GM18868 (cell line): ENCODE data around the gene THAP7.
"Not testable (repeated sequence)": the region's sequence is repeated elsewhere in the genome, so short reads cannot be mapped to it uniquely, and the experiment has no call there.

Experiments used
- ATAC-seq: cut with Tn5 transposase; IDR thresholded peaks from one replicate; pipeline ENCODE4 v1.9.1; 2021; ENCODE audit warnings: mild to moderate bottlenecking, moderate library complexity; ENCODE audit not compliant: unreplicated experiment

Gene THAP7, protein sequence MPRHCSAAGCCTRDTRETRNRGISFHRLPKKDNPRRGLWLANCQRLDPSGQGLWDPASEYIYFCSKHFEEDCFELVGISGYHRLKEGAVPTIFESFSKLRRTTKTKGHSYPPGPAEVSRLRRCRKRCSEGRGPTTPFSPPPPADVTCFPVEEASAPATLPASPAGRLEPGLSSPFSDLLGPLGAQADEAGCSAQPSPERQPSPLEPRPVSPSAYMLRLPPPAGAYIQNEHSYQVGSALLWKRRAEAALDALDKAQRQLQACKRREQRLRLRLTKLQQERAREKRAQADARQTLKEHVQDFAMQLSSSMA

DNA sequence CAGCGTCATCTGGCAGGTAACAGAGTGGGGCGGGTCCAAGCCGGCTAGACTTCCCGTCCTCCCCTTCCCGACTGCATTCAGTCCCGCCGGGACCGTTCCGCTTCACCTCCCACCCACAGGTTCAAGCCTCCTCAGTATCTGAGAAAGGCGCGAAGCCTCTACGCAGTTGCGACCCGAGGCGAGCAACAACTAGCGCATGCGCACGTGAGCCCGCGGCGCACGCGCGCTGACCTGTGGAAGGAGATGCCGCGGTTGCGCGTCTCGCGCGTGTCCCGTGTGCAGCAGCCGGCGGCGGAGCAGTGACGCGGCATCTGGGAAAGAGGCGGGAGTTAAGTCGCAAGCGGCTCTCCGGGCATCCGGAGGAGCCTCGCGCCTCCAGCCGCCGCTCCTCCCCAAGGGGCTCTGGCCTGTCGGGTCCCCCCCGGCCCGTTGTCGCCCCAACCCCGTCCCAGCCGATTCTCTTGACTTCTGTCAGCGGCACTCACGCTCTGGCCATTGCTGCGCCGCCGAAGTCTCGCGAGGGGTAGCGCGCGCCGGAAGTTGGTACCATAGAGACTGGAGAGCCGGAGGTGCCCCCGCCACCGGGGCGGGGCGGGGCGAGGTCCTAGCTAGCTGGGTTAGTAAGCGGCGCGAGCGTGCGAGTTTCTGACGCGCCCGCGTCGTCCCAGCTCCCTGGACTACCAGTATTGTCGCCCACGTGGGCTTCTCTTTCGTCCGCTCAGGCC, at the start of gene THAP7:
Gene THAP7, minus strand, starts transcription at position 518 of the 725 bp plus-strand sequence. Its CDS starts 207 bp downstream, at position 311.
- ATAC-seq = peak; percentile 90

DNA sequence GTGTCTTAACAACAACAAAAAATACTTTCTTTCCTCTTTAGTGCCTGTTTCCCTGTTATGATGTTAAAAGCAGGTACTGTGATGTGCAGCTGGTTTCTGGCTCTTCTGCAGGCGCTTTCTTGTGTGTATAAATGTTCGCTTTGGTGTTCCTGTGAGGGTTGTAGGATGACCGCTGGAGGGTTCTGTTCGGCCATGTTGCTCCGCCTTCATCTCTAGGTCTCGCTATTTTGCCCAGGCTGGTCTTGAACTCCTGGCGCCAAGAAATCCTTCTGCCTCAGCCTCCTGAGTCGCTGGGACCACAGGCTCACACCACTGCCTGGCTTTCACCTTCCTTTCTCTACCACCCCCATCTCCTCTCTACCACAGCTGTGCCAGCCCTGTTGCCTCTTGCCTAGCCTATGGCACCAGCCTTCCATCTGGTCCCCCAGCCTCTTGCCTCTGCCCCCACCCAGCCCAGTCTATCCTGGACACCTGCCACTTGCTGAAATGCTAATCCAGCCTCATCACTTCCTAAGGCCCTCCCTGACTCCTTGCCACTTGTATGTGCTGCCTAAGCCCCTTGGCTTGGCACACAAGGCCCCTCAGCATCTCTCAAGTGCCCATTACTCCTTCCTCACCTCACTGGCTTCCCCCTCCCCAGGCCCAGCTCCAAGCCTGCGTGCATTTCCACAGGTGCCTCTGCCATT, 49.4 kb upstream of the THAP7 start:
- no peak for ATAC-seq

- ATAC-seq = not testable (repeated sequence)
Observed at GRCh38 chr22:21048965-21049364, 47.0 kb upstream of the THAP7 start.

- ATAC-seq = not testable (repeated sequence)
Observed at GRCh38 chr22:21048448-21048847, 46.5 kb upstream of the THAP7 start.

DNA sequence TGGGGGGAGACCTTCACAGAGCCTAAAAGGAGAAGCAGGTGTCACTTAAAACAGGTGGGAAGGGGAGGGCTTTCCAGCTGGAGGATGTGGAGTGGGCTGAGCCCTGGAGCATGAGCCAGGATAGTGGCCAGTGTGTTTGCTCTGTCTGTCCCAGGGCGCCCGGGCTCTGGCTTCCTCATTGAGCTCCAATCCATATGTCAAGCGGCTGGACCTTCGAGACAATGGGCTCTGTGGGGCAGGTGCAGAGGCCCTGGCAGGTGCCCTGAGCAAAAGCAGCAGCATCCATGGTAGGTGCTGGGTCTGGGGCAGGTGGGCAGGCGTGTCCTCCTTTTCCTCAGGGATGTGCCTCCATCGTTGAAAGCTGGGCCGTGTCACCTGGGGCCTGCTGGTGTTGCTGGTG, 45.8 kb upstream of the THAP7 start:
- ATAC-seq = no peak

GRCh38 chr22:21047035-21047661, 45.2 kb upstream of the THAP7 start:
- ATAC-seq = no peak

DNA sequence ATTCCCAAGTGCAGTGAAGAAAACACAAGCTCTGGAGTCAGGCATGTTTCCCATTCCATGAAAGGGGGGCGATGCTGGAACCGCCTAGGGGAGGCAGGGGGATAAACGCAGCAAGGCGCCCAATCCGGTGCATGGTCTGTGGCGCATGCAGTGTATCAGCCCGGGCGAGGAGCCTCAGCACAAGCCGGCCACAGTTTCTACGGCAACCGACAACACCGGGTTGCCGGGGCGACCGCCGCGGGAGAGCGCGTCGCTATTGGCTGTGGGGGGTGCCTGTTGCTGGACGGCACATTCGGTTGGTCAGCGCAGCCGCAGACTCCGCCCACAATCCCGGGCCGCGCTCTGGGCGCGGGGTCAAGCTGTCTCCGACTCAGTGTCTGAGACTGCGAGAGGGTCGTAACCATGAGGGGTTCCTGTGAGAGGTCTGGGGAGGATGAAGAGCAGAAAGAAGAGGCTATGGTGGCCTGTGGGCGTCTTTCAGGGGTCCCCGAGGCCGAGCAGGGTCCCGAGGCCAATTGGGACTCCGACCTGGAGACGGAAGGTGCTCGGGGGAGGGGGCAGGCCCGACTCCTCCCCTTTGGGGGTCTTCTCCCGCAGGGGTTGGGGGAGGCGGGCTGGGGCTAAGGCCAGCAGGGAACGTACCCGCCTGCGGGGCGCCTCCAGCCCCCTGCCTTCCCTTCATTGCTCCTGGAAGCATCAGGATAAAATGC, 43.8 kb upstream of the THAP7 start, which contains the start of gene LRRC74B:
Gene LRRC74B, plus strand, starts transcription at position 362 of the 710 bp plus-strand sequence. Its CDS starts 41 bp downstream, at position 403.
- ATAC-seq = peak; percentile 85

GRCh38 chr22:21044931-21045584, 43.1 kb upstream of the THAP7 start:
- no peak for ATAC-seq

DNA sequence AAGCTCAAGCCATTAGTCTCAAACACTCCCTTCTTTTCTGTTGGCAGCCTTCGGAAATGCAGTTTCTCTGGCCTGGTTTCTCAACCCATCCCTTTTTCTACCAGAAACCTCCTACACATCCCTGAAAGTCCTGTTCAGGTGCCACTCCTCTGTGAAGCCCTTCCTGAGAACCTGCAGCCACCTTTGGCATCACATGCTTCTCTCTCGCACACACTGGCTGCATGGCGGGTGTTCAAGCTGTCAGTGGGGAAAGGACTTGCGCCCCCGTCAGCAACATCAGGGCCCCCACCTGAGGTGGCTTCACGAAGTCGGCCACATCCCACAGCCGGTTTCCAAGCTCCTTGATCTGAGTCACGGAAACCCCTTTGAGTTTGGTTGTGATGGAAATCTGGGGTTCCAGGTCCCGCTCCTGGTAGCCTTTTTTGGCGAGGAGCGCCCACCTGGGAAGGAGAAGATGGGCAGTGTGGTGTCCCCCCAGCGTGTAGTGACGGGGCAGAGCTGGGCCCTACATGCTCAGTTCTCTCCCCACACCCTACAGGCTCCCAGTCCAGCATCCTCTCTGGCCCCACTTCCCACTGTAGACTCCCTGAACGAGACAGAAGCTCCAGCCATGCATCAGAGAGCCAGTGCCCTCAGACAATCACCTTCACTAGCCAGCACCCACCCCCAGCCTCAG, 42.1 kb upstream of the THAP7 start:
- no peak for ATAC-seq

DNA sequence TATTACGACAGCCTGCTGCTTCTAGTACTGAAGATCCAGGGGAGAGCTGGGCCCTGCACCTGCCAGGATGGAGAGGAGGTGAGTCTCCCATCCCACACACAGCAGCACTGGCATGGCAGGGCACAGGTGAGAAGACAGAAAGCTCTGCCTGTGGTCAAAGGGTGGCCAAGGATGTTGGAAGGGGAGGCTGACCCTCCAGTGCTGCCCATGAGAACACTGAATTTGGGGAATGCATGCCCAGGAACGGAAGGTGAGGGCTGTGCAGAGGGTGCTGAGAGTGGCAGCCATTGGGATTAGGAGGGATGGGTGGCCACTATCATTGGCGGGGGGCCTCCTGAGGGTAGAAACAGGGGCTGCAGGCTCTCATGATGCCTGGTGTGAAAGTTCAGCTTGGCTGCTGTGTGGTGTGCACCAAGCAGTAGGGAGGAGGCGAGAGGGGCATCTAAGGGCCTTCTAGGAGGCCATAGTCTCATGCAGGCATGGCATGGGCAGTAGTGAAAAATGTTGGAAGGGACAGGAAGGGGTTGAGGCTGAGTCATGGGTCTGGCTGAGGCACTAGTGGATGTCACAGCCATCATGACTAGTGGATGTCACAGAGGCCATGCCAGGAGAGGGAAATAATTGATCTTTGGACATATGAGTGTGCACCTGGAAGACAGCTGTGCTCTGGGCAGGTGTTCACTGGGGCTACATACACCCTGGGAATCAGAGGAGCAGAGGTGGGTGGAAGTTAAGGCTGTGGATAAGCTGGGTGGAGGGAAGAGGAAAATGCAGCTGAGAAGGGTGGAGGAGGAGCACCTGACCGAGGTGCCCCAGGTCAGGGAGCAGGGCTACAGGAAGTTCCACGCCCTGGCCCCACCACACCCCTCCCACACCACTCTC, 41.3 kb upstream of the THAP7 start:
- ATAC-seq = no peak

- ATAC-seq = no peak
Observed at GRCh38 chr22:21041937-21042336, 40.0 kb upstream of the THAP7 start.

GRCh38 chr22:21039158-21039557, 37.2 kb upstream of the THAP7 start:
- ATAC-seq = not testable (repeated sequence)

DNA sequence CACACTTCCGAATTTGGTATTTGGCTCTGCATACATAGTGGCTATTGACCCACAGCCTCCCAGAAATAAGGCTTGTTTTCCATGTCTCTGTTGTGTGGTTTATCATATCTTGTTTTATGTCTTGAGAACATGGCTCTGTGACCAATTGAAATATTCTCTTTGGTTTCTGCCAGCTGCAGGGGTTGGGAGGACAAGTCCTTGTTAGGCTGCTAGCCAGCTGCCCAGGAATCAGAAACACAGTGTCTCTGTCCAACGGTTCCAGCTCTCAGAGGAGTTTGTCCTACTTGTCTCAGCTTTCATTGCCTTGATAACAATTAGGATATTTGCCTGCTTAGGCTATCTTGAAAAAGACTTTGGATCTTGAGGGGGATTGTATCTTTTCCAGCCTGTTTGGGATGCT, 36.5 kb upstream of the THAP7 start:
- no peak for ATAC-seq

DNA sequence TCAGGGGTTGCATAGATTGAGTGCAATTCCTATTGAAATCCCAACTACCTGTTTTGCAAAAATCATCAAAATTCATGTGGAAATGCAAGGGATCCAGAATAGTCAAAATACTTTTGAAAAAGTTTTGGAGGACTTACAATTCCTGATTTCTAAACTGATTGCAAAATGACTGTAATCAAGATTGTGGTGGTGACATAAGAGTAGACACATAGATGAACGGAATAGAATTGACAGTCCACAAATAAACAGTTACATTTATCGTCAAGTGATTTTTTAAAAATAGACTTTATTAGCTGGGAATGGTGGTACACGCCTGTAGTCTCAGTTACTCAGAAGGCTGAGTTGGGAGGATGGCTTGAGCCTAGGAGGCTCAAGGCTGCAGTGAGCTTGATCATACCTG, 33.1 kb upstream of the THAP7 start:
- no peak for ATAC-seq

- no peak for ATAC-seq
Observed at GRCh38 chr22:21033895-21034294, 32.0 kb upstream of the THAP7 start.

DNA sequence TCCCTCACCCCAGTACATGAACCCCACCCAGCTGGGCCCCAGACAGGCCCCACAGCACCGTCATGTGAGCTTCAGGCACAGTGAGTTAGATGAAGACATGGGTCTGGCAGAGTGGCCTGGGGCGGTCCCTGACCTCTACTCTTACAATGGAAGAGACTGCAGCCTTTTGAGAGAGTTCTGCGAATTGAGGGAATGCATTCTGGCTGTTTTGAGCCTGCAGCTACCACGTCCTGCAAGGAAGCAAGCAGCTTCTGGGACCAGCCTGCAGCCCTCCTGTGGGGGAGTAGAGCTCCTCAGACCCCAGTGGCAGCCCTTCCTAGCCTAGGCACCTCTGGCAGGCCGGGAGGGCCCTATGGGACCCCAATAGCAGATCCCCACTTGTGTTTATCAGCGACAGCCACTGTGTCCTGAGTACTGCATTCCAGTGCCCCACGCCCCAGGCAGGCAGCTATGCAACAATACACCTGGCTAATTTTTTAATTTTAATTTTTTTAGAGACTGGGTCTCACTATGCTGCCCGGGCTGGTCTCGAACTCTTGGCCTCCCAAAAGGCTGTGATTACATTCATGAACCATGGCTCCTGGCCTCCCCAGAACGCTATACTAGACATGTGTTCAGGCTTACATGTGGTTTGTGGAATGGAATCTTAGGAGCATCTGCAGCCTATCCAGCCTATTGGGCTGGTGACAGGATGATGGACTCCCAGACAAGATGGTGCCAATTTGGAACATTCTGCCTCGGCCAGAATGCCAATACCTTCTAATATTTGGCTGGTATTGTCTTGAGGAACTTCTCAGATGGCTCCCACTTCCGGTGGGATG, 31.2 kb upstream of the THAP7 start:
- no peak for ATAC-seq

DNA sequence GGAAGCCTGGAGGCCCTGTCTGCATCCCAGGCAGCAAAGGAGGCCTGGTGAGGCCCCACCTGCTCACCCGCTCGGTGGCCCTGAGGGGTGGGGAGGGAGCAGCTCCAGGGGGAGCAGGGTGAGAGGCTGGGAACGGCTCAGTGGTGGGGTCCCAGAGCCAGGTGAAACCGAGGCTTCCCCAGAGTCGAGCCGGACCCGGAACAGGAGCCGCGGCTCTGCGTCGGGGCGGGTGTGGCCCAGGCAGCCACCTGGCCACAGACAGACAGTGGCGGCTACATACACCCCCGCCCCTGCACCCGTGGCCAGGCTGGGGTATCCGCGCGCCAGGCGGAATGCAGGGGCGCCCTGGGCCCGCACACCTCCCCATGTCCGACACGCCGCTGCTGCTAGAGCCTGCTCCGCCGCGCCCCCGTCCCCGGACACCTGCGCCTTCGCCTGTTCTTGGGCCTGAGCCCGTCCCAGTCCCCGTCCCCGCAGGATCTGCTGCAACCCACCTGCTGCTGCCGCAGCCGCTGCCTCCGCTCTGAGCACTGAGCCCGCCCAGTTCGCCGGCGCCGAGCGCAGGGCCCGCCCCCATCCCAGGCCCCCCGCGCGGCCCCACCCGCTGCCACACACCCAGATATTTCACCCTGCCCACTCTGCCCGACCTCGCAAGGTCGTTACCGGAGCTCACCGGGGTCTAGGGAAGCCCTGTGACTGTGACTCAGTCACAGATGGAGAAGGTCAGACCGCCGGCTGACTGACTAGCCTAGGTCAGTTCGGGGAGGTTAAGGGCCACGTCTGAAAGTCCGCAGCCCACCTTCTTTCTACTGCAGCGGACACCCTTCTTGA, 30.3 kb upstream of the THAP7 start, which contains the start of gene SLC7A4:
Gene SLC7A4, minus strand, starts transcription at position 525 of the 831 bp plus-strand sequence. CDS start 749 bp downstream, outside the sequence.
- no peak for ATAC-seq
